Body of pancreas (tissue), 4 donors: ENCODE measurements around the gene GDPD5. TPM values are rescaled to one million over a fixed set of nuclear protein-coding genes. Genes with fewer than 3 reads are reported as not detected.

Experiments
- ATAC-seq: fragments of 150-250 bp; one replicate; pipeline ENCODE4 v1.9.1; 2016
- DNase-seq, 4 donors: peaks; one replicate each; pipeline ENCODE4 v3.0.0-alpha.2; 2019
- H3K27ac ChIP-seq, 4 donors: fragments of 200-600 bp; sonication (generic); 1 replicate in 3 of 4; 2 replicates in 1 of 4; pipeline versions ENCODE4 v1.5.1 to v1.6.1; 2016 to 2019; ENCODE audit warnings: mild to moderate bottlenecking in 1 of 4, mixed read lengths in 1 of 4, moderate library complexity in 1 of 4
- H3K27me3 ChIP-seq, 2 donors: fragments of 200-600 bp; sonication (generic); one replicate each; pipeline ENCODE4 v1.6.0; 2016; ENCODE audit warnings: mild to moderate bottlenecking in 1 of 2
- H3K36me3 ChIP-seq, 2 donors: fragments of 200-600 bp; sonication (generic); replicated peaks in 1 of 2; 2 replicates each; pipeline ENCODE4 v1.5.1; 2016; ENCODE audit warnings: low read depth in 2 of 2; ENCODE audit not compliant: insufficient read depth in 1 of 2
- H3K4me1 ChIP-seq: fragments of 200-600 bp; sonication (generic); one replicate; pipeline ENCODE4 v1.6.0; 2016
- H3K4me3 ChIP-seq, 2 donors: fragments of 200-600 bp; sonication (generic); 1 replicate in 1 of 2; 2 replicates in 1 of 2; pipeline ENCODE4 v1.5.1; 2016 to 2019
- H3K9me3 ChIP-seq, 3 donors: fragments of 200-600 bp; sonication (generic); 1 replicate in 2 of 3; 2 replicates in 1 of 3; pipeline ENCODE4 v1.5.1; 2016
- POLR2A ChIP-seq, 3 donors: fragments of 450-650 bp; IDR thresholded peaks; one replicate each; pipeline ENCODE4 v1.6.1; 2016; ENCODE audit warnings: antibody characterized with exemption in 3 of 3, mild to moderate bottlenecking in 2 of 3
- WGBS, 2 donors: methylation state at CpG; one replicate each; pipeline ENCODE4 v1.1.5; 2017; 5-methylcytosine and 5-hydroxymethylcytosine counted together
- intact Hi-C: fragments of 100-400 bp; cut with DNase I; formaldehyde crosslinking; loops from one replicate; pipeline ENCODE4 v1.15.1; 2023
- total RNA-seq, 2 donors: library from RNA; depleted of rRNA; stranded (reverse); fragments of >200 nt; gene quantifications; one replicate each; pipeline ENCODE4 v1.1.0, GENCODE V29; 2016
- TF ChIP-seq, protein P1 (sequence below), 7 experiments: fragments of 450-650 bp in 4 of 7; fragments of 200-600 bp in 3 of 7; sonication (generic) in 3 of 7; IDR thresholded peaks; one replicate each; pipeline ENCODE4 v1.5.1; 2016 to 2019; ENCODE audit warnings: antibody characterized with exemption in 7 of 7

Gene GDPD5
- total RNA-seq, 2 donors from 2014 or later: 29.6 to 73.2 TPM

DNA sequence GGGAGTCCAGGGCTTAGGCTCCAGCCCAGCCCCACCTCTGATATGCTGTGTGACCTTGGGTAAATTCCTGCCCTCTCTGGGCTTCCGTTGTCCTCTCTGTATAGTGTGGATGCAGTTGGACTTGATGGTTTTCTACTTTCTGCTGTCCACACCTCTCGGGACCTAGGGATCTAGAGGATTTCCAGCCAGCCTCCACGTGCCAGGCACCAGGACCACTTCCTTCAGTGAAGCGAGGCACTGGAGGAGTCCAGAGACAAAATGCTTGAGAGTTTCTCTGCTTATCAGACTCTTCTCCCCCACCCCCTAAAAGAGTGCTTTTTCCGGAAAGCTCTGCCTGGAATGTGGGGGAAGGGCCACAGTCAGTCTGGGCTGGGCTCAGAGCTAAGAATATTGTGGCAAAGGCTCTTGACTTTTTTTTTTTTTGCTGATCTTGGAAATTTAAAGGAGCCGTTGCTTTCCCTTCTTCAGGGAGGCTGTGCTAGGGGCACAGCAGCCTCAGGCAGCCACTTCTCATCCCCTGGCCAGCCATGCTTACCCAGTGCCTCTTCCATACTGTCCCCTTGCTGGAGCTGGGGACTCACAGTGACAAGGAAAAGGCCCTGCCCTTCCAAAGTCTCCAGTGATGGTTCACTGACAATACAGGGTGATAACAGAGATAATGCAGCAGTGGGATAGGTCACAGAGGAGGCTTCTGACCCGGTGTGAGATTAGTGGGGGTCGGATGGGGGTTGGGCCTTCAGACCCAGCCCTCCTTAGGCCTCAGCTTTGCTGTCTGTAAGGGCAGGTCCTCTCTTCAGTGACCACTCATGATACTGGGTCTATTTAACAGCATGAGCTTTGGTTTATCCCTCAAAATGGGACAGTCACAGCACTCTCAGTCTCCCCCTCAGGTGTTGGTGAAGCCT, 33.5 kb upstream of the GDPD5 start:
- DNase-seq (peak in 1 of 4 donors; percentile 37), ATAC-seq (no peak)
- 34 to 46% methylated on average over 8 of the region's 8 CpGs for WGBS, 2 donors
- Histone ChIP-seq H3K27ac (peak overlapping the region in 3 of 4 donors; percentile 26 to 65 (median 42)), H3K36me3 (no peaks in the 10 kb centered on the region), H3K9me3 (no peaks in the 10 kb centered on the region), H3K27me3 (no peaks in the 10 kb centered on the region), H3K4me1 (peaks cover 19% of the 10 kb centered on the region), H3K4me3 (no peak overlapping the region)
- intact Hi-C loops: no loop called here
- no peak for TF ChIP-seq POLR2A (IDR thresholded peaks at IDR 0.05)
- TF ChIP-seq, protein P1, sequence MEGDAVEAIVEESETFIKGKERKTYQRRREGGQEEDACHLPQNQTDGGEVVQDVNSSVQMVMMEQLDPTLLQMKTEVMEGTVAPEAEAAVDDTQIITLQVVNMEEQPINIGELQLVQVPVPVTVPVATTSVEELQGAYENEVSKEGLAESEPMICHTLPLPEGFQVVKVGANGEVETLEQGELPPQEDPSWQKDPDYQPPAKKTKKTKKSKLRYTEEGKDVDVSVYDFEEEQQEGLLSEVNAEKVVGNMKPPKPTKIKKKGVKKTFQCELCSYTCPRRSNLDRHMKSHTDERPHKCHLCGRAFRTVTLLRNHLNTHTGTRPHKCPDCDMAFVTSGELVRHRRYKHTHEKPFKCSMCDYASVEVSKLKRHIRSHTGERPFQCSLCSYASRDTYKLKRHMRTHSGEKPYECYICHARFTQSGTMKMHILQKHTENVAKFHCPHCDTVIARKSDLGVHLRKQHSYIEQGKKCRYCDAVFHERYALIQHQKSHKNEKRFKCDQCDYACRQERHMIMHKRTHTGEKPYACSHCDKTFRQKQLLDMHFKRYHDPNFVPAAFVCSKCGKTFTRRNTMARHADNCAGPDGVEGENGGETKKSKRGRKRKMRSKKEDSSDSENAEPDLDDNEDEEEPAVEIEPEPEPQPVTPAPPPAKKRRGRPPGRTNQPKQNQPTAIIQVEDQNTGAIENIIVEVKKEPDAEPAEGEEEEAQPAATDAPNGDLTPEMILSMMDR (IDR thresholded peaks at IDR 0.05): no peak

DNA sequence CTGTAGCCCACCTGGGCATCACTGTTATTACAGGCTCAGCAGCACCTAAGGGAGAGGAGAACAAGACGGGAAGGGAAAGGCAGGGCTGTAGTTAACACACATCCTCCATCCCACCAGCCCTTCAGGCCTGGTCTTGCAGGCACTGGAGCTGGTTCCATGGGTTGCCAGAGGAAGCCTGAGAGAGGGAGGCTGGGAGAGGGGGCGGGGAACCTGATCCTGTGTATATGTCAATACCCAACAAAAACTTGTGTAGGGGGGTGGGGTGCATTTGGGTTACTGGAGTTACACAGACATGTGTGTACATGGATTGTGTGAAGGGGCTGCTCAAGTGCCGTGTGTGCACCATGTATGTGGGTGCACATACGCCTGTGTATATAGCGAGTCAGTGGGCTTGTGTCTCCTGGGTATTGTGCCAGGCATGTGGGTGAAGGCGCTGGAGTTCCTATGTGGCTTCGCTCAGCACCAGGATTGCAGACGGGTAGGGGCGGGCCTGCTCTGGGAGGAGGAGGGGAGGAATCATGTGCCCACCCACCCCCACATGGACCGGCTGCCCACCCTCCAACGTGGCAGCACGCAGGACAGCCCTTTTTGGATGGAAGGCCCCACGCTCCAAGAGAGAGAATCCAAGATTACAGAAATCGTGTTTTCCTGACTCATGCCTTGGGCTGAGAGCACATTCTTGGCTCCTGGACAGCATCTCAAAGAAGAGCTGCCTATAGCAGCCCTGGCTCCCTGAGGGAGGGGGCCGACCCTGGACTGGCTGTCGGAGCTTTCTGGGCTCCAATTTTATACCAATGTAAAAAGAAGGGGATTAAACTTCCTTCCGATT, 32.1 kb upstream of the GDPD5 start:
- no peaks in the 10 kb centered on the region for H3K27me3 ChIP-seq
- H3K9me3 ChIP-seq: no peaks in the 10 kb centered on the region
- DNase-seq (no peak), ATAC-seq (no peak)
- WGBS, 2 donors: 68 to 74% methylated on average over 6 to 17 of the region's 17 CpGs
- no peak overlapping the region for H3K4me3 ChIP-seq
- intact Hi-C loops: no loop called here
- peak overlapping the region in 3 of 4 donors; percentile 26 to 65 (median 42) for H3K27ac ChIP-seq
- no peaks in the 10 kb centered on the region for H3K36me3 ChIP-seq
- peaks cover 13% of the 10 kb centered on the region for H3K4me1 ChIP-seq
- no peak for TF ChIP-seq POLR2A (IDR thresholded peaks at IDR 0.05)
- TF ChIP-seq, protein P1 (IDR thresholded peaks at IDR 0.05): no peak

DNA sequence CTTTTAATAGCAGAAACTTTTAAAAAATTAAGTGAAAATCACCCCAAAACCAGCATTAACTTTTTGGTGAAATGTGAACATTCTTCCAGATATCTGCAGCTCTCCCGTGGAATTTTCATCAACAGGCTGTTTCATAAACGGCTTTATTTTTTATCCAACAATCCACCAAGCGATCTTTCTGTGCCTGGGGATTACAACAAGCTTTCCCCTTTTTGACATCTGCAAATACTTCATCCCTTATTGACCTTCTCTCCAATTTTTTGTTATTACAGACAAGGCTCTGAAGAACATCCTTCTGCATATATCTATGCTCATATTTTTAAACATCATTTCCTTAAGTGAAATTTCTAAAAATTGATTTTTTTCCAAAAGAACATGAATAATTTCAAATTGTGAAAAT, 30.5 kb upstream of the GDPD5 start:
- TF ChIP-seq, protein P1 (IDR thresholded peaks at IDR 0.05): no peak
- no peak for TF ChIP-seq POLR2A (IDR thresholded peaks at IDR 0.05)
- Histone ChIP-seq H3K4me3 (no peak overlapping the region), H3K4me1 (peaks cover 7% of the 10 kb centered on the region), H3K27me3 (no peaks in the 10 kb centered on the region), H3K27ac (no peak overlapping the region), H3K9me3 (no peaks in the 10 kb centered on the region), H3K36me3 (no peaks in the 10 kb centered on the region)
- ATAC-seq (no peak), DNase-seq (no peak)
- intact Hi-C loops: no loop called here
- WGBS, 2 donors: 59 to 71% methylated on average over 3 of the region's 3 CpGs

DNA sequence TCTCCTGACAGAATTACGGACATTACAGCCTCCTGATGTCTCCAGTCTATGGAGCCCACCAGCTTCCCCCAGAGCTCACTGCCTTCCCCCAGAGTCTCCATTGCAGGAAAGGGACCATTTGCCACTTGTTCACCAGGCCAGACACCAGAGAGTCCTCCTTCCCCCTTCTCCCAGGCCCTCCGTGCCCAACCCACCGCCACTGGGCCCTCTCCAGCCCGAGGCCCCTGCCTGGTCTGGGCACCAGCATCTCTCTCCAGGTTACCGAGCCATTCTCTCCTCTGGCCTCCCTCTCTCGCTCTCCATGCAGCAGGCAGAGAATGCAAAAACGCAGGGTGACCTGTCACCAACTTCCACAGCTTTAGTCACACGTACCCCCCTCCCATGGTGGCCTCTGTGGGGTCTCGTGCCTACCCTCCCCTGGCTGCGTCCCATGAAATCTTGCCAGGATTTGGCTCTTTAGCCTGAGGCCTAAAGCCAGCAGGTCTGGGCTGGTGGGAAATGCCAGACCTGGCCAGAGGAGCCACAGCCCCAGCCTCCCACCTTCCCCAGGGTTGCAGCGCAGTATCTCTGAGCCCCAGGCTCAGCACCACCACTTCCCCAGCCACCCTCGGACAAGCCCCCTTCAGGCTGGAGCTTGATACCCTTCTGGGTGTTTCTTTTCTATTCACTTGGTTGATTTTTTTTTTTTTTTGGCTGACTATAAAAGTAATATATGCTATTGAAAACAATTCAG, 29.5 kb upstream of the GDPD5 start:
- Histone ChIP-seq H3K4me1 (peaks cover 5% of the 10 kb centered on the region), H3K27ac (peak overlapping the region in 1 of 4 donors; percentile 20), H3K4me3 (no peak overlapping the region), H3K9me3 (no peaks in the 10 kb centered on the region), H3K36me3 (no peaks in the 10 kb centered on the region), H3K27me3 (no peaks in the 10 kb centered on the region)
- intact Hi-C loops: no loop called here
- TF ChIP-seq POLR2A (IDR thresholded peaks at IDR 0.05): no peak
- TF ChIP-seq, protein P1 (IDR thresholded peaks at IDR 0.05): no peak
- ATAC-seq (no peak), DNase-seq (no peak)
- WGBS, 2 donors: 83 to 89% methylated on average over 12 of the region's 12 CpGs
